Fibroblast of upper back skin (primary cell): ENCODE data around the gene ZBTB8A.
"Not testable (repeated sequence)": the region's sequence is repeated elsewhere in the genome, so short reads cannot be mapped to it uniquely, and the experiment has no call there.

Source experiments
- DNase-seq: peaks from one replicate; pipeline ENCODE4 v3.0.0-alpha.2; 2013

Gene ZBTB8A

DNA sequence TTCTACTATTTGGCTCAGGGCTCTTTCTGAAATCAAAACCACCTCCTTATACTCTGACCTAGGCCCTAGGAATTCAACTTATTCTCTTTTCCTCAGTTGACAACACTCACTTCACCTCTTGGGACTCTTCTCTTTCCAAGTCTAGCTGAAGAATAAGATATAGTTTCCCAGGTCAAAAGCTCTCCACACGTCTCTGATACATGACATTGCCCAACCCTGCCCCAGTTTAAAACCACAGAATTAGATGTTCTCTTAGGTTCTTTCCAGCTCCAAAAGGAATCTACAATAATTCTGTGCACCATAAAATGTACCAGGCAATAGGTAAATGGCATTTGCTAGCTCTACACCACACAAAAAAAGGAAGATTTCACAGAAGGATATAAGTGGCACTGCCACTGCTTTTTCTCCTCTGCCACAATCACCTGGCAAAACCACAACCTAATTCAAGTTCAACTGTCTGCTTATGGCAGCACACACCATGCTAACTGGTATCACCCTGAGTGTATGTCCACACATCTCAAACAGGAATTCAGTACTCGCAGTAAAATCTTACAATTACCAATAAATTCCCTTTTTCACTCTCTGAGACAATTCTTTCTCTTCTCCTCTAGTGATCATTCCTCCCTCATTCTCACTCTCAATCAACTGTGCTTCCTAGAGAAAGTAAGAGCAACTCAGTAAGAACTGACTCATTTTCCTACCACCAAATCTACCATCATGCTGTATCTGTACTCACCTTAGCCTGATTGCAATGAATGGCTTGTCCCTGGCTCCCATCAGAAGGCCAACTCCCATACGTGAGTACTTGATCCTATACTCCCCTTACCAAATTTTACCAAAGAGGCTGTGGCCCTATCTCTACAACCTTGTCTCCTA lies 83.8 kb downstream of the ZBTB8A start:
- DNase-seq, result no peak

DNA sequence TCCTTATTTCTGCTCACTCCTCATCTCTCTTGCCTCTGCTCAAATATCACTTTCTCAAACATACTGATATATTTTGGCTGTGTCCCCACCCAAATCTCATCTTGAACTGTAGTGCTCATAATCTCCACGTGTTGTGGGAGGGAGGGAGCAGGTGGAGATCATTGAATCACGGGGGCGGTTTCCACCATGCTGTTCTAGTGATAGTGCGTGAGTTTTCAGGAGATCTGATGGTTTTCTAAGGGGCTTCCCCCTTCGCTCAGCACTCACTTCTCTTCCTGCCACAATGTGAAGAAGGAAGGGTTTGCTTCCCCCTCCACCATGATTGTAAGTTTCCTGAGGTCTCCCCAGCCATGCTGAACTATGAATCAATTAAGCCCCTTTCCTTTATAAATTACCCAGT lies 84.5 kb downstream of the ZBTB8A start:
- DNase-seq, result no peak

DNA sequence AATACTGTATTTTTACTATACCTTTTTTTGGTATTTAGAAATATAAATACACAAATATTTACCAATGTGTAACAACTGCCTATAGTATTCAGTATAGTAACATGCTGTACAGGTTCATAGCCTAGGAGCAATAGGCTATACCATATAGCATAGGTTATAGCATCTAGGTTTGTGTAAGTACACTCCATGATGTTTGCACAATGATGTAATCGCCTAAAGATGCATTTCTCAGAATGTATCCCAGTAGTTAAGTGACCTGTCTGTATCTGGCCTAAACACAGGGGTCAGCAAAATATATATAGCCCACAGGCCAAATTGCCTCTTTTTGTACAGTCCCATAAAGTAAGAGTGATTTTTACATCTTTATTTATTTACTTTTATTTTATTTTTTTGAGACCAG lies 86.9 kb downstream of the ZBTB8A start:
- DNase-seq, result no peak

DNA sequence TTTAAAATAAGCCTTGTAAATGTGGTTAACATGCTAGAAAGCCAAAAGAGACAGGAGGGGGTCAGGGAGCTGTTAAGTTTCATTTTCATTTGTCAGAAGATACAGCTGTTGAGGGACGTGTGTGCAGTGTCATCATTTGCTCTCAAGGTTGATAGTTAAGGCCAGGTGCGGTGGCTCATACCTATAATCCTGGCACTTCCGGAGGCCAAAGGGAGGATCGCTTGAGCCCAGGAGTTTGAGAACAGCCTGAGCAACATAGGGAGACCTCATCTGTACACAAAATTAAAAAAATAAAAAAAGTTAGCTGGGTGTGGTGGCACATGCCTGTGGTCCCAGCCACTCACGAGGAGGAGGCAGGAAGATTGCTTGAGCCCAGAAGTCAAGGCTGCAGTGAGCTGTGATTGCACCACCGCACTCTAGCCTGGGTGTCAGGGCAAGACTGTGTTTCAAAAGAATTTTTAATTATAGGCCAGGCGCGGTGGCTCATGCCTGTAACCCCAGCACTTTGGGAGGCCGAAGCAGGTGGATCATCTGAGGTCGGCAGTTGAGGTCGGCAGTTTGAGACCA lies 88.5 kb downstream of the ZBTB8A start:
- no peak for DNase-seq

DNA sequence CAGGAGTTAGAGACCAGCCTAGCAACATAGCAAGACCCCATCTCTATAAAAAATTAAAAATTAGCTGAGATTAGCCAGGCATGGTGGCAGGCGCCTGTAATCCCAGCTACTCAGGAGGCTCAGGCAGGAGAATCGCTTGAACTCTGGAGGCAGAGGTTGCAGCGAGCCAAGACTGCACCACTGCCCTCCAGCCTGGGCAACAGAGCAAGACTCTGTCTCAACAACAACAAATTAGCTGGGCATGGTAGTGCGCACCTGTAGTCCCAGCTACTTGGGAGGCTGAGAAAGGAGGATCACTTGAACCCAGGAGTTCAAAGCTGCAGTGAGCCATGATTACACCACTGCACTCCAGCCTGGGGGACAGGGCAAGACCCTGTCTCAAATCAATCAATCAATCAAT lies 90.9 kb downstream of the ZBTB8A start:
- not testable (repeated sequence) for DNase-seq

DNA sequence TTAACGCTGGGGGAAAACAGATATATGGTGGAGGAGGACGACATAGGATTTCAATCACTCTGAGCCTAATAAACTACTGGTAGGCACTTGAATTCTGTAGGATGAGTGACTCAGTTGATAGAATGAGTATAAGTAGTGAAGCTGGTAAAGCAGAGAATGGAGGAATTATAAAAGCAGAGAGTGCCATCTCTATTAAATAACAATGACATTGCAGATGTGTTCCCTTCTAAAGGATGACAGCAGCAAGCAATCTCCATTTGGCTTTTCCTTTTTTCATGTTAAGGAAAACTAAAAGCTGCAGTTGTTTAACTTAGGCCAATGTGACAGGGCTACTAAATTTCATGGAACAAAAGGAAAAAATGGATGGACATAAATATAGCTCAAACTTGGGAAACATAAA lies 93.6 kb downstream of the ZBTB8A start:
- DNase-seq, result no peak

DNA sequence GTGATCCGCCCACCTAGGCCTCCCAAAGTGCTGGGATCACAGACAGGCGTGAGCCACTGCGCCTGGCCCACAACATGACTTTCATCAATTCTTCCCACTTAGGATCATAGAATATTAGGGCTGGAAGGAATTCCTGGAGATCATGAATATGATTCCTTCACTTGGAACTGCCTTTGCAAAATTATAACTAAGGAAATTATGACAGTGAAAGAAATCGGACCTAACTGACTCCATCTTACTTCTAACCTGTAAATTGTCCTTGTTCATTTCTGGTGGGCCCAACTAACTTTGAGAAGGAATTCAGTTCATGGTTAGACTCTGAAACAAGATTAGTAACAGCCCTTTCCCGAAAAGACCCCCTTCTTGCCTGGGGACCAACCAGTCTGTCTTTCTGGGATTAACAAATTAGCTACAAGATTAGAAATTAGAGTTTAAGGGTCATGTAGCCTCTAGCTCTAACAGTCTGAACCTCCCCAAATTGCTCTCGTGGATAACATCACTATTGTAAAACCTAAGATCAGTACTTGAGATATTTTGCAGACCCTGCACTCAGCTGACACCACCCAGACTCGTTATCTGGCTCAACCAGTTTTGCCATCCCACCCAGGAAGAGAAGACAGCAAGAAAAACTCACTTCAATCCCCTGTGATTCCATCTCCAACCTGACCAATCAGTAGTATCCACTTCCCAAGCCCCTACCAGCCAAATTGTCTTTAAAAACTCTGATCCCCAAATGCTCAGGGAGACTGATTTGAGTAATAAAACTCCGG lies 96.5 kb downstream of the ZBTB8A start:
- no peak for DNase-seq

DNA sequence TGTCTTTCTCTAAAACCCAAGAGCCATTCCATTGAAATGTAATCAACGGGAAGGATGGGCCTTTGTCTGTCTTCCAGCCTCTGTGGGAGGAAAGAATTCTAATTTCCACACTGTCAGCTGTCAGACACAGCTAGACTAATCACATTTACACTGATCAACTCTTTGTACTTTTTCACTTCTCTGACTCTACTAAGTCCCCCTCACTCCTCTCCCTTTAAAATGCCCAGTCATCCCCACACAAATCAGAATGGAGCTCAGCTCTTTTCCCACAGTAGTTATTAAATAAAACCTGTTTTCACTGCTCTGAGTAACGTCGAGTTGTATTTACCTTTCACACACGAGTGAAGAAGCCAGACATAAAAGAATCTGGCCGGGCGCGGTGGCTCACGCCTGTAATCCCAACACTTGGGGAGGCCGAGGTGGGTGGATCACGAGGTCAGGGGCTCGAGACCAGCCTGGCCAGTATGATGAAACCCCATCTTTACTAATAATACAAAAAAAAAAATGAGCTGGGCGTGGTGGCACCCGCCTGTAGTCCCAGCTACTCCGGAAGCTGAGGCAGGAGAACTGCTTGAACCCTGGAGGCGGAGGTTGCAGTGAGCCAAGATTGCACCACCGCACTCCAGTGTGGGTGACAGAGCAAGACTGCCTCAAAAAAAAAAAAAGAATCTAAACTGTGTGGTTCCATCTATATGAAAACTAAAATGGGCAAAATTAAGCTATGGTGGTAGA lies 97.9 kb downstream of the ZBTB8A start:
- DNase-seq, result no peak

DNA sequence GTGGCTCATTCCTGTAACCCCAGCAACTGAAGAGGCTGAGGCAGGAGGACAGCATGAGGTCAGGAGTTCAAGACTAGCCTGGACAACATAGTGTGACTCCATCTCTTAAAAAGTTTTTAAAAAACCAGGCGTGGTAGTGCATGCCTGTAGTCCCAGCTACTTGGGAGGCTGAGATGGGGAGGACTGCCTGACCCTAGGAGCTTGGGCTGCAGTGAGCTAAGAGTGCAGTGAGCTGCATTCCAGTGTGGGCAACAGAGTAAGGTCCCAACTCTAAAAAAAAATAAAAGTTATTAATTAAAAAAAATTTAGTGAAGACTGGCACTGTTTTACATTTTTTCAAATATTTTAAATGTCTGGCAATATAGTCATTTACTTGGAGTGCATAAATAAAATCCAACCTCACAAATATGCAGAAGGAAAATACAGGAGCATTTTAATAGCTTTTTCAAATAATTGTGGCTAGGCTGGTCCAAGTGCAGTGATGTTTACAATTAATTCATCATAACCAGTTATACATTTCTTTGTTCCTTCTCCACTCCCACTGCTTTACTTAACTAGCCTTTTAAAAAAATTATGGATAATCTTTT lies 100.4 kb downstream of the ZBTB8A start:
- peak; percentile 58 for DNase-seq

DNA sequence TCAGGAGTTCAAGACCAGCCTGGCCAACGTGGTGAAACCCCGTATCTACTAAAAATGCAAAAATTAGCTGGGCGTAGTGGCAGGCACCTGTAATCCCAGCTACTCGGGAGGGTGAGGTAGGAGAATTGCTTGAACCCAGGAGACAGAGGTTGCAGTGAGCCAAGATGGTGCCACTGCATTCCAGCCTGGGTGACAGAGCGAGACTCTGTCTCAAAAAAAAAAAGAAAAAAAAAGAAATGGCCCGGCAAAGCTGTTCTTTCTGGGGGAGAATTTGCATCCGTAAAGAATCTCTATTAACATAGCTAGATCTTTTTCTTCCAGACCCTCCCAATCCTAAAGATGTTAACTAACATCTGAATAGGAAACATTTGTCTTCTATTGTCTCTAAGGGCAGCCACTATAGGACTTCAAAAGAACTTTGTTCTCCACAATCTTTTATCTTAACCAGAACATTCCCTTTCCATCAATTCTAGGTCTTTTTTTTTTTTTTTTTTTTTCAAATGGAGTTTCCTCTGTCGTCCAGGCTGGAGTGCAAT lies 103.1 kb downstream of the ZBTB8A start:
- not testable (repeated sequence) for DNase-seq

DNA sequence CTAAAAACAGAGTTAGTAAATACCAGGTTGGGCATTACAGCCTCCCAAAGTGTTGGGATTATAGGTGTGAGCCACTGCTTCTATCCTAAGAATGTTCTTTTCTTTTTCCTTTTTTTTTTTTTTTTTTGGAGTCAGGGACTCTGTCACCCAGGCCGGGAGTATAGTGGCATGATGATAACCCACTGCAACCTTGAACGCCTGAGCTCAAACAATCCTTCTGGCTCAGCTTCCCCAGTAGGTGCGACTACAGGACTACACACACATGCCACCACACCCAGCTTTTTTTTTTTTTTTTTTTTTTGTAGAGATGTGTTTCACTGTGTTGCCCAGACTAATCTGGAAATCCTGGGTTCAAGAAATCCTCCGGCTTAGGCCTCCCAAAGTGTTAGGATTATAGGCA lies 105.2 kb downstream of the ZBTB8A start:
- no peak for DNase-seq

DNA sequence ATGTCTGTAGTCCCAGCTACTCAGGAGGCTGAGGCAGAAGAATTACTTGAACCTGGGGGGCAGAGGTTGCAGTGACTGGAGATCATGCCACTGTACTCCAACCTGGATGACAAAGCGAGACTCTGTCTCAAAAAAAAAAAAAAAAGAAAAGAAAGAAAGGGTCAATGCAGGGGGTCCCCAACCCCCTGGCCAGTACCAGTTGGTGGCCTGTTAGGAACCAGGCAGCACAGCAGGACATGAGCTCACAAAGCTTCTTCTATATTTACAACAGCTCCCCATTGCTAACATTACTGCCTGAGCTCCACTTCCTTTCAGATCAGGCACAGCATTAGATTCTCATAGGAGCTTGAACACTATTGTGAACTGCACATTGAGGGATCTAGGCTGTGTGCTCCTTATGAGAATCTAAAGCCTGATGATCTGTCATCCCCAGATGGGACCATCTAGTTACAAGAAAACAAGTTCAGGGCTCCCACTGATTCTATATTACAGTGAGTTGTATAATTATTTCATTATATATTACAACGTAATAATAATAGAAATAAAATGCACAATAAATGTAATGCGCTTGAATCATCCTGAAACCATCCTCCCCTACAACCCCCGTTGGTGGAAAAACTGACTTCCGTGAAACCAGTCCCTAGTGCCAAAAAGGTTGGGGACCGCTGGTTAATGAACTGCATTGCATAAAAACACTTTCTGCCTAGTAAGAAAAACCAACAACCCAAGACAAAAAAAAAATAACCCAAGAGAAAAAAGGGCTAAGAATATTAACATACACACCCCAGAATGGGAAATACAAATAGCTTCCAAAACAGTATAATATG lies 108.3 kb downstream of the ZBTB8A start:
- no peak for DNase-seq

DNA sequence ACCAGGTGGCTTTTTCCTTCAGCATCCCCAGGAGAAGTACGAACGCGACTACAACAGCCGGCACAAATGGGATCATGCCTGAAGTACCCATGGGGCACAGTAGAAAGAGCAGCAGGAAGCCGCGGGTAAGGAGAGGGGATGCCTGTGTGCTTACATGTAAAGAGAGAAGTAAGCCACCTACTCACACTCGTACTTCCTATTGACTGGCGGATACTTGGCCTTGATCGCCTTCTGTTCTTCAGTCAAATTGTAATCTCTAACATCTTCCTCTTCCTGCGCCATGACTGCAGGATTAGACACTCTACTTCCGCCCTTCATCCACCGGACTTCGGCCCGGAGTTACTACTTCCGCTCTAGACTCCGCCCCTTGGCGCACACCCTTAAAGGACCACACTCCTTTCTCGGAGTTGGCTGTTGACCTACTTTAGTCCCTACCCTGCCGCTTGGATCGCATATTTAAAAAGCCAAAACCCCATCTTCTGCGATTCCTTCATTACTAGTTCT lies 111.1 kb downstream of the ZBTB8A start, which contains the start of gene ZBTB8OS:
TSS of gene ZBTB8OS (minus strand) at position 303 of the 504 bp plus-strand sequence. CDS start at position 282, 21 bp downstream.
- peak; percentile 93 for DNase-seq

DNA sequence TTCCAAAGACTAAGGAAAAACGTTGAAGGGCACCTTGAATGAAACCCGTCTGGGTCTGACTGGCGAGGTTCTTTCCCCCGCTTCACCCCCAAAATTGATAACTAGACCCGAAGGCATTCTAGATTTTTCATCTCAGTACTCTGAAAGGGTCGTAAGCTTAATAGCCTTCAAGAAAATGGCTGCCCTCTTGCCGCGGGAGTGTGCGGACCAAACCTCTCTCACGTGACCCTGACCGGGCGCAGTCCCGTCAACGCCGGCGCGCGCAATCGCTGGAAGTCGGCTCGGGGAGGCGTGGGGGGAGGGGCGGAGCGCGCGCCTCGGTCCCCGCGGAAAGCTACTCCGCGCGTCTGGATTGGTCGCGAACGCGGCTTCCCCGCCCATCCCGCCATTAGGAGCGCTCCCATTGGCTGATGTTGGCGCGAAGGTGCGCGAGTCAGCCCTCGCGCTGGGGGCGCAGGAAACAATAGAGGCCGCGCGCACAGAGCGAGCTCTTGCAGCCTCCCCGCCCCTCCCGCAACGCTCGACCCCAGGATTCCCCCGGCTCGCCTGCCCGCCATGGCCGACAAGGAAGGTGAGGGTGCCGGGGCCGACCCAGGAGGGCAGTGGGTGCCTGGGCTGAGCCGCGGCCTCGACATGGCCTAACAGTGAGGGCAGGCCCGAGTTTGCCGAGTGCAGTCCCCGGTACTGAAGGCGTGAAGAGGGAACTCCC lies 111.7 kb downstream of the ZBTB8A start, which contains the start of gene RBBP4:
TSS of gene RBBP4 (plus strand) at position 457 of the 709 bp plus-strand sequence. CDS start at position 556, 99 bp downstream.
- DNase-seq, result peak; percentile 97

DNA sequence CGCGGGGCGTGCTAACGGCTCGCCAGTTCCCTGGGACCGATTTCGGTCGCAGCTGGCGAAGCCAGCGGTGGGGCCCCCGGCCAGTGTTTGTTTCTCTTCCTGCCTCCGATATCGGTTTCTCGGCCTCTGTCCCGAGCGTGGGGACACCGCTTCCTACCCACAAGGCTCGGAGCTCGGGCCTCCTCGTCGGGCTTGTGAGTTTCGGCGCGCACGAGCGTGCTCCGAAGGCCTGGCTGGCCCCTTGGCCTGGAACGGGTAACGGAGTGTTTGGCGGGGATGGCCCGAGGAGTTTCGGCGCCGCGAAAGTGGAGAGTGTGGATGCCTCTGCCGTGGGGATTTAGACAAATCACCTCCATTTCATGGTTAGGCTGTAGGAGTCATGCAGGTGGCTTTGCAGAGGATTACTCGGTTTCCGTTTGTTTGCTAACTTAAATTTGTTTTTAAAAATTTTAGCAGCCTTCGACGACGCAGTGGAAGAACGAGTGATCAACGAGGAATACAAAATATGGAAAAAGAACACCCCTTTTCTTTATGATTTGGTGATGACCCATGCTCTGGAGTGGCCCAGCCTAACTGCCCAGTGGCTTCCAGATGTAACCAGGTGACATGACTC lies 112.3 kb downstream of the ZBTB8A start:
- DNase-seq, result no peak

DNA sequence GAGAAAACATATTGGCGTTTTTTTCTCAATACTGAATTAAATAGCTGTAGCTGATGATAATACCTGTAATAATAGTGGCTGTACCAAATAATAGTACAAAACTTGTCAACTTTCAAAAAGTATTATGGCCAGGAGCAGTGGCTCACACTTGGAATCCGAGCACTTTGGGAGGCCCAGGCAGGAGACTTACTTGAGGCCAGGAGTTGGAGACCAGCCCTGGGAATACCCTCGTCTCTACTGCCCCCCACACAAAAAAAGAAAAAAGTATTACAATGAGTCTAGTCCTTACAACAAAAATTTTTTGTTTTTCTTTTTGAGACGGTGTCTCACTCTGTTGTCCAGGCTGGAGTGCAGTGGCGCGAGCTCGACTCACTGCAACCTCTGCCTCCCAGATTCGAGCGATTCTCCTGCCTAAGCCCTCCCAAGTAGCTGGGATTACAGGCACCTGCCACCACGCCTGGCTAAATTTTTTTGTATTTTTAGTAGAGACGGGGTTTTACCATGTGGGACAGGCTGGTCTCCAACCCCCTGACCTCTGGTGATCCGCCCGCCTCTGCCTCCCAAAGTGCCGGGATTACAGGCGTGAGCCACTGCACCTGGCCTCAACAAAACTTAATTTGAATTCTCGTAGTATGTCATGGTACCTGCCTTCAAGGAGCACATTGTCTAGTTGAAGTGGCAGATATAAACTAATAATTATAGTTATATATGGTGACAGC lies 113.2 kb downstream of the ZBTB8A start:
- no peak for DNase-seq
